AG10803 (cell line): ENCODE measurements around the gene IL25.
A peak's percentile ranks its signal among the peaks of the same experiment; 100 is the strongest.

Source experiments
- DNase-seq: peaks from one replicate; pipeline ENCODE4 v3.0.0; 2010; ENCODE audit warnings: low read depth
- H3K4me3 ChIP-seq: 2 replicates; pipeline ENCODE4 v1.5.1; 2011; ENCODE audit warnings: mild to moderate bottlenecking, low read length, control low read depth
- TF ChIP-seq, protein P1 (sequence below): conservative IDR thresholded peaks from 2 replicates; pipeline ENCODE4 v1.5.1; 2011; ENCODE audit warnings: mild to moderate bottlenecking, low read length, control low read depth, inconsistent platforms

The IL25 gene

DNA sequence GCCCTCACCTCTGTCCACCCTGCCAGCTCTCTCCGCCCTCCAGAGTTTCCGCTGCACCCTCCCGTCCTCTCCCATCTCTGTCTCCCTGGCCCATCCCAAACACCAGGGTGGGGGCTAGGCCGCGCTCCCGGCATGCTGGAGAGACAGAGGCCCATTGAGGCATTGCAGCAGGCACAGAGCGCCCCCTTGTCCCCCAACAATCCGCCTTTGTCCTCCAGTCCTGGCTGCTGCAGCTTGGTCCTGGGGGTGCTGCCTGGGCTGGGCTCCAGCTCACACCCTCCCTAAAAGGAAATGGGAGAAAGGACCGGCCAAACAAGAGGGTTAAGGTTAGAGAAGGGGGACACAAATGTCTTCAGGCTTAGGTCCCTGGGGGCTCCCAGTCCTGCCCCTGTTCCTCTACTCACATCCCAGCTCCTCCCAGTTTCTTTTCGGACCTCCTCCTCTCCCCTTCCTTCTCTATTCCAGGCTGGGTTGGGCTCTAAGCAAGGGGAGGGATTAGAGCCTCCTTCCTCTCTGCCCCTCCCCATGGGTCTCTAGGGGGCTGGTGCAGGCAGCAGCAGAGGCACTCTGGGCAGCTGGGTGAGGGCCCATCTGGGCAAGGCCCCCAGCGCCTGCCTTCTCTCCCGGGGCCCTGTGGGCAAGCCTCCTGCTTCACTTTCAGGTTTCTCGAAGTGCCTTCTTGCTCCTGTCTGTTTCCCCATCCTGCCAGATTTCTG lies 4.0 kb downstream of the IL25 start, which contains the start of gene CMTM5:
CMTM5 (plus strand) TSS at position 565 of the 716 bp plus-strand sequence. CDS start 206 bp downstream, outside the sequence.
- H3K4me3 ChIP-seq, result no peak within 1 kb of the TSS
- no peak for DNase-seq
- TF ChIP-seq, protein P1, sequence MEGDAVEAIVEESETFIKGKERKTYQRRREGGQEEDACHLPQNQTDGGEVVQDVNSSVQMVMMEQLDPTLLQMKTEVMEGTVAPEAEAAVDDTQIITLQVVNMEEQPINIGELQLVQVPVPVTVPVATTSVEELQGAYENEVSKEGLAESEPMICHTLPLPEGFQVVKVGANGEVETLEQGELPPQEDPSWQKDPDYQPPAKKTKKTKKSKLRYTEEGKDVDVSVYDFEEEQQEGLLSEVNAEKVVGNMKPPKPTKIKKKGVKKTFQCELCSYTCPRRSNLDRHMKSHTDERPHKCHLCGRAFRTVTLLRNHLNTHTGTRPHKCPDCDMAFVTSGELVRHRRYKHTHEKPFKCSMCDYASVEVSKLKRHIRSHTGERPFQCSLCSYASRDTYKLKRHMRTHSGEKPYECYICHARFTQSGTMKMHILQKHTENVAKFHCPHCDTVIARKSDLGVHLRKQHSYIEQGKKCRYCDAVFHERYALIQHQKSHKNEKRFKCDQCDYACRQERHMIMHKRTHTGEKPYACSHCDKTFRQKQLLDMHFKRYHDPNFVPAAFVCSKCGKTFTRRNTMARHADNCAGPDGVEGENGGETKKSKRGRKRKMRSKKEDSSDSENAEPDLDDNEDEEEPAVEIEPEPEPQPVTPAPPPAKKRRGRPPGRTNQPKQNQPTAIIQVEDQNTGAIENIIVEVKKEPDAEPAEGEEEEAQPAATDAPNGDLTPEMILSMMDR, result no peak

DNA sequence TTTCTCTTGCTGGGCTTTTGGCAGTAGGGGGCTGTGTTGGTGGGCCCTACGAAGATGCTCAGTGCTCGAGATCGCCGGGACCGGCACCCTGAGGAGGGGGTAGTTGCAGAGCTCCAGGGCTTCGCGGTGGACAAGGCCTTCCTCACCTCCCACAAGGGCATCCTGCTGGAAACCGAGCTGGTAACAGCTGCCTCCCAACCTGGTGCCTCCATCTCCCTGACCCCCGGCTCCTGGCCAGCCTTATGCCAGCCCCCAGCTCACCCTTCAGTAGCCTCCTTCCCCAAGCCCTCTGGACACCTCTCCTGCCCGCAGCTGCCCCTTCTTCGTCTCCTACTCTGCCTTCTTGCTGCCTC lies 4.6 kb downstream of the IL25 start:
- H3K4me3 ChIP-seq, result no peak overlapping the region
- TF ChIP-seq, protein P1, result no peak
- DNase-seq, result no peak

DNA sequence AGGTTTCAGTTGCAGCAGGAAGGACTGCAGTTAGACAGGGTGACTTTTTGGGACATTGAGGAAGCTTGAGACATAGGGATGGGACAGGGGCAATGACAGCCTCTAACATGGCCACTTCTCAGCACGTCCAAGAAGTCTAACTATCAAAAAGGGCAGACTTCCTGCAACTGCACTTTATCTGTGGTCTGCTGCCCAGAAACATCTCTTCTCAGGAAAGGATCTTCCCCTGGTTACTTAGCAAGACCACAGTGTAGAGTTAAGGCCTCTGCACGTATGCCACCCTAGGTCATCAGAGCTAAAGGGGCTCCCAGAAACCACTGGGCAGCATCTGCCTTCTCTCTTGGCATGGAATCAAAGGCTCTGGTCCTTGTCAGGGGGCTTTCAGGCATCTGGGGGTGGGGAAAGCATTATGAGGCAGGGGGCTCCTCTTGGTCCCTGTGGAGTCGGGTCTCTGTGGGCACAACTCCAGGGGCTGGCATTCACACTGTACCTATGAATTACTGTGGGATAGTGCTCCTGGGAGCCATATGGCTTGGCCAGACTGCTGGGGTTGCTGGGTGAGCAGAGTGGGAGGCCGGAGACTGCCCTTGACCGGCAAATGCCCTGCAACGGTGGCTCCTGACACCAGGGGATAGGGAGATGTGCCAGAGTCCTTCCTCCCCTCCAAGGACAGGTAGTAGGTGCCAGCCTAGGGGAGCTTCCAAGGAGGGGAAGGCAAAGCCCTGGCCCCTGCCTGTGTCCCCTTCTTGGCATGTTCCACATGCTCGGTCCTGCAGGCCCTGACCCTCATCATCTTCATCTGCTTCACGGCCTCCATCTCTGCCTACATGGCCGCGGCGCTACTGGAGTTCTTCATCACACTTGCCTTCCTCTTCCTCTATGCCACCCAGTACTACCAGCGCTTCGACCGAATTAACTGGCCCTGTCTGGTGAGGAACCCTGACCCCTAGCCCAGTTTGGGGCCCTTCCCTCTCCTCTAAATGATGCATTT lies 5.3 kb downstream of the IL25 start:
- TF ChIP-seq, protein P1, result no peak
- DNase-seq, result no peak
- no peak overlapping the region for H3K4me3 ChIP-seq

DNA sequence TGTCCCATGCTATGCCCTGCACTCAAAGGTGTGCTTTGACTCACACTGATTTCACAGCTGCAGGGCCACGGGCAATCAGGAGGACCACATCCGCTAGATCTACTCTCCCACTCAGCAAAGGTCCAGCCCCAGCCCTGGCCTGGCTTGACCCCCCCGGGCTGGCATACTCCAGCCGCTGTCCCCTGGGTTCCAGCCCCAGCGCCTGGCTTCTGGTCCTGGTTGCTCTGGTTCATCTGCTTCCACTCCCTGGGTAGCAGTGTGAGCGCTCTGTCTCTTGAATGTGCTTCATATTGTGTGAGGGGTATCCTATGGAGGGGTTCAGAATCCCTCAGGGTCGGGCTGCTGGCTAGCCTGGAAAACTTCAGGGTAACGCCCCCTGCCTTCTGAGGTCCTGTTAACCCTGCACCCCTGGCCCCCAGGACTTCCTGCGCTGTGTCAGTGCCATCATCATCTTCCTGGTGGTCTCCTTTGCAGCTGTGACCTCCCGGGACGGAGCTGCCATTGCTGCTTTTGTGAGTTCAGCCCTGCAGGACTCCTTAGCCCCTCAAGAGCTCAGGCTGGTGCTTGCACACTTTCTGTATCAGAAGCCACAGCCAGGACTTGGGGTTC lies 6.1 kb downstream of the IL25 start:
- TF ChIP-seq, protein P1, result no peak
- DNase-seq, result no peak
- no peak overlapping the region for H3K4me3 ChIP-seq

DNA sequence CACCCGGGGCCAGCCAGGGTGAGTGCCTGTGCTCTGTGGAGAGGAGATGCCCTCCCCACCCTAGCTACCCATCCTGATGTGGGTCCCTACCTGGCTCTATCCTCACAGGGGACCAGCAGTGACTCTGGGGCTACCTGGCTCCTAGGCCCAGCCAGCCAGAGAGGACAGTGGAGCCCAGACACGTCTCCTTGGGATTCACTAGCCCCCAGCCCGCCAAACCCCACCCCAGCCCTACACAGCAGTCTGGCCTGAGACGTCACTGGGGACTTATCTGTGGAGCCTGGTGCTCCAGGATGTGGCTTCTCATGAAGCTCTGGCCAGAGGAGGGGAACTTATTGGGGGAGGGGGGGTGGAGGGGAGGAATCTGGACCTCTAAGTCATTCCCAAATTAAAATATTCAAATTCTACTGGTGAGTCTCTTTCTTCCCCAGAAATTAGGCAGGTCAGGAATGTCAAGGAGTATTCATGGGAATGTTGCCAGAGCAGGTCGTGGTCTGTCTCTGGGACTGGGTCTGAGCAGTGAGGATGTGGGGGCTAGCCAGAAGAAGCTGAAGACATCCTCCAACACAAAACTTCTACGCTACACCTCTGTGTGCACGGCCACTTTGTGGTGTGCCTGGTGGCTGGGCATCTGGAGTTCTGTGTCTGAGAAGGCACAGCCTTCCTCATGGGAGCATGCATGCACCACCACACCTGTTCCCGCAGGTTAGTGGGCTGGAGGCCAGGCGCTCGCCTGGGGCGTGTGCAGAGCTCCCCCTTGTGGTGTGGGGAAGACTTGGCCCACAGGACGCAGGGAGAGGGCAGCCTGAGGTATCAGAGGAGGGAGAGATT lies 7.0 kb downstream of the IL25 start:
- TF ChIP-seq, protein P1, result peak; percentile 96
- H3K4me3 ChIP-seq, result no peak overlapping the region
- DNase-seq, result peak; percentile 9

DNA sequence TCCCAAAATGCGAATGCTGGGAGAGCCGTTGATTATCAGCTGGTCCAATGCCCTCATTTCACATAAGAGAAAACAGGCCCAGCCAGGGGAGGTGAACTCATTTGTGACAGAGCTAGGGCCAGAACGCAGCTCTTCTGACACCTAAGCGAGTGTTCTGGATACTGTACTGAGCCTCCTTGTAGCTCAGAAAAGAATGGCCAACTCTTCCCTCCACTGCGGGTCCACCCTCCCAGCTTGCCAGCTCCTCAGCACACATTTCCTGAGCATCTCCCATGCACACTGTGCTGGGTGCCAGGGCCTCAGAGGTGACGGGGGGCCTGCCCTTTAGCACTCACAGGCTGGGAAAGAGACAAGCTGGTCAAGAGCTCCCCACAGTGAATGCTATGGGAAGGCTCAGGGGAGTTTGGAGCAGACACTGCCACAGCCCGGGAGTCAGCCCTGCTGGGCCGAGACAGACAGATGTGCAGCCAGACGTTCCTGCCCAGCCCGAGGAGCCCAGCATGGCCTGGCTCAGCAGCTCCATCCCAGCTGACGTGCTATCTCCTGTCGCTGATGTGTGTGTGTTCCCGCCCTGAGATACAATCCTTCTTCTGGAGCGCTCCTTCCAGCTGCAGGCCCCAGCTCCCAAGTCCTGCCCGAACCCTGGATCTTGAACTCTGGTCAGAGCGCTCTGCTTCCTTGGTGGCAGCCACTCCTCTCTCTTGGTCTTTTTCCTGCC lies 7.7 kb downstream of the IL25 start:
- TF ChIP-seq, protein P1, result no peak
- H3K4me3 ChIP-seq, result no peak overlapping the region
- DNase-seq, result no peak
